Mesendoderm (in vitro differentiated cells): ENCODE measurements around the gene CREB3.

ENCODE experiments used
- DNase-seq: peaks from one replicate; pipeline ENCODE4 v3.0.0; 2013
- H2AK5ac ChIP-seq: 2 replicates; pipeline ENCODE4 v1.6.1; 2013; ENCODE audit warnings: low read length, inconsistent platforms
- H2BK120ac ChIP-seq: 2 replicates; pipeline ENCODE4 v1.6.1; 2013; ENCODE audit warnings: low read depth, mild to moderate bottlenecking, low read length, moderate library complexity, mixed read lengths
- H2BK15ac ChIP-seq: replicated peaks from 2 replicates; pipeline ENCODE4 v1.6.1; 2013; ENCODE audit warnings: low read depth, mild to moderate bottlenecking, moderate library complexity
- H2BK5ac ChIP-seq: 2 replicates; pipeline ENCODE4 v1.6.1; 2013; ENCODE audit warnings: low read length, inconsistent platforms
- H3K18ac ChIP-seq: 2 replicates; pipeline ENCODE4 v1.6.1; 2013; ENCODE audit warnings: mild to moderate bottlenecking, low read length, mixed read lengths
- H3K23ac ChIP-seq: one replicate; pipeline ENCODE4 v1.6.1; 2013; ENCODE audit warnings: low read length
- H3K27ac ChIP-seq: 2 replicates; pipeline ENCODE4 v1.5.1; 2013; ENCODE audit warnings: low read depth, mild to moderate bottlenecking, inconsistent platforms, low read length, moderate library complexity
- H3K27me3 ChIP-seq: 2 replicates; pipeline ENCODE4 v1.6.1; 2013; ENCODE audit warnings: low read length, control low read depth, mild to moderate bottlenecking, inconsistent platforms; ENCODE audit not compliant: insufficient read depth, poor library complexity
- H3K36me3 ChIP-seq: 2 replicates; pipeline ENCODE4 v1.6.1; 2013; ENCODE audit warnings: low read length, inconsistent platforms; ENCODE audit not compliant: control insufficient read depth, insufficient read depth
- H3K4ac ChIP-seq: one replicate; pipeline ENCODE4 v1.6.1; 2013; ENCODE audit warnings: low read depth, mild to moderate bottlenecking, low read length, moderate library complexity
- H3K4me1 ChIP-seq: 2 replicates; pipeline ENCODE4 v1.6.1; 2013; ENCODE audit warnings: low read depth, low read length, inconsistent platforms; ENCODE audit not compliant: control insufficient read depth
- H3K4me2 ChIP-seq: 2 replicates; pipeline ENCODE4 v1.6.1; 2013; ENCODE audit warnings: low read length
- H3K4me3 ChIP-seq: 2 replicates; pipeline ENCODE4 v1.5.1; 2013; ENCODE audit warnings: mild to moderate bottlenecking, low read length
- H3K56ac ChIP-seq: one replicate; pipeline ENCODE4 v1.6.1; 2013; ENCODE audit warnings: low read length
- H3K79me1 ChIP-seq: 2 replicates; pipeline ENCODE4 v1.6.1; 2013; ENCODE audit warnings: low read length, inconsistent platforms
- H3K79me2 ChIP-seq: 2 replicates; pipeline ENCODE4 v1.6.1; 2013; ENCODE audit warnings: mild to moderate bottlenecking, low read length; ENCODE audit not compliant: control insufficient read depth, insufficient read depth
- H3K9ac ChIP-seq: 2 replicates; pipeline ENCODE4 v1.6.1; 2013; ENCODE audit warnings: low read length, inconsistent platforms
- H4K5ac ChIP-seq: one replicate; pipeline ENCODE4 v1.6.1; 2013; ENCODE audit warnings: low read length
- H4K8ac ChIP-seq: one replicate; pipeline ENCODE4 v1.6.1; 2013; ENCODE audit warnings: low read depth, mild to moderate bottlenecking, control low read depth, low read length, moderate library complexity
- WGBS: extraction: QIAGEN DNeasy Blood & Tissue Kit; methylation state at CpG from one replicate; pipeline ENCODE4 v1.1.7; 2013; ENCODE audit warnings: low lambda C conversion rate, missing lambda C conversion rate; ENCODE audit not compliant: insufficient coverage; ENCODE audit errors: extremely low coverage; 5-methylcytosine and 5-hydroxymethylcytosine counted together

CREB3 gene

DNA sequence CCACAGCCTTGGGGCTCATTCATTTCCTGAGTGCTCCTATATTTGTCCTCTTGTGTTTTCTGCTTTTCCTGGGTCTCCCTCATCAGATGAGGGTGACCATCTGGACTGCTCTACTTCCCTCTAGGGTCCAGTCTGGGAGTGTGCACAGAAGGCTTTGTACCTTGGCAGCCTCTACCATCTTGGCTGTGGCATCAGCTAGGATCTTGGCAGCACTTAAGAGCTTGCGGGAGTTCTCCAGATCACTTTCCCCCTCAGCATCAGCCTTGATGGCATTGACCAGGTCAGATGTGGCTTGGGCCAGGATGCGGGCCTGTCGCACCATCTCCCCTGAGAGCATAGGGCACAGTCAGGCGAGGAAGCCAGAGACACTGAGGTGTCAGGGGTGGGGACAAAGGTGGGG is 16.2 kb upstream of the CREB3 start:
- Histone ChIP-seq H3K56ac (no peak overlapping the region), H4K8ac (no peak overlapping the region), H2BK5ac (no peak overlapping the region), H3K4me1 (no peaks in the 10 kb centered on the region), H3K4ac (no peak overlapping the region), H3K18ac (no peak overlapping the region), H3K23ac (no peak overlapping the region), H3K36me3 (peaks cover 52% of the 10 kb centered on the region), H3K79me1 (no peaks in the 10 kb centered on the region), H2BK15ac (no peak overlapping the region), H4K5ac (no peak overlapping the region), H3K4me3 (no peak overlapping the region), H2BK120ac (no peak overlapping the region), H3K27me3 (no peaks in the 10 kb centered on the region), H3K9ac (no peak overlapping the region), H3K4me2 (no peak overlapping the region), H3K27ac (no peak overlapping the region), H2AK5ac (no peak overlapping the region), H3K79me2 (no peaks in the 10 kb centered on the region)
- WGBS, result no CpG with 5 or more reads among the region's 4 CpGs
- no peak for DNase-seq

DNA sequence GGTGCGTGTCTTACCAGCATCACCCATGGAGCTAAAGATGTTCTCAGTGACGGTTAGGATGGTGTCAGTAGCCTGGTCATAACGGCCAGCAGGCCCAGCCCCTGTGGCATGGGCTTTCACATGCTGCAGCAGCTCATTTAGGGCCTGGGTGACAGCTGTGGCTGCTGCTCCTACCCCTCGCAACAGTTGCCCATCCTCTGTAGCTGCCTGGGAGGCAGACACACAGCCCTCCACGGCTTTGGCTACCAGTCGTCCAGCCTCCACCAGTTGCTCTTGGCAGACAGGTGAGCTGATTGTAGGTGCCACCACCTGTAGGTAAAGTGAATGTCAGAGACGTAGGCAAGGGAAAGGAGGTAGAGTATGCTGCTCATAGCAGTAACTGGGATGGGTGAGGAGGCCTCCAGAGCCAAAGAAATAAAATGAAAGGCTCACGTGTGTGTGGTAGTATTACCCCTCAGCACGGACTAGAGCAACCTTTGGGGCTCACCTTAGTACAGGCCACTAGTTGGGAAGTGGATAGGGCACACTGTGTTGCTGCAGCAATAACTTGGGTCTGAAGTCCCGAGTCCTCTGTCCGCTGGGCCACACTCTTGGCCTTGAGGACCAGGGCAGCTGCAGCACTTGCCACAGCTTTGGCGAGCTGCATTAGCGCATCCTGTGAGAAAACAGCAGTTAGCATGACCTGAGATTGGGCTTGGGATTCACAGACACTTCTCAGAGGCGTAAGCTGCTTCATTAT is 15.2 kb upstream of the CREB3 start:
- no peak overlapping the region for H3K4me3 ChIP-seq
- H3K4me1 ChIP-seq, result no peaks in the 10 kb centered on the region
- H3K4ac ChIP-seq, result no peak overlapping the region
- WGBS, result no CpG with 5 or more reads among the region's 14 CpGs
- no peak overlapping the region for H3K27ac ChIP-seq
- no peak for DNase-seq
- H3K23ac ChIP-seq, result no peak overlapping the region
- no peaks in the 10 kb centered on the region for H3K27me3 ChIP-seq
- no peak overlapping the region for H2BK120ac ChIP-seq
- H3K4me2 ChIP-seq, result no peak overlapping the region
- H3K18ac ChIP-seq, result no peak overlapping the region
- no peaks in the 10 kb centered on the region for H3K79me2 ChIP-seq
- H2AK5ac ChIP-seq, result no peak overlapping the region
- H3K79me1 ChIP-seq, result no peaks in the 10 kb centered on the region
- H4K8ac ChIP-seq, result no peak overlapping the region
- H2BK5ac ChIP-seq, result no peak overlapping the region
- no peak overlapping the region for H3K56ac ChIP-seq
- no peak overlapping the region for H3K9ac ChIP-seq
- peaks cover 55% of the 10 kb centered on the region for H3K36me3 ChIP-seq
- H2BK15ac ChIP-seq, result no peak overlapping the region
- H4K5ac ChIP-seq, result no peak overlapping the region

DNA sequence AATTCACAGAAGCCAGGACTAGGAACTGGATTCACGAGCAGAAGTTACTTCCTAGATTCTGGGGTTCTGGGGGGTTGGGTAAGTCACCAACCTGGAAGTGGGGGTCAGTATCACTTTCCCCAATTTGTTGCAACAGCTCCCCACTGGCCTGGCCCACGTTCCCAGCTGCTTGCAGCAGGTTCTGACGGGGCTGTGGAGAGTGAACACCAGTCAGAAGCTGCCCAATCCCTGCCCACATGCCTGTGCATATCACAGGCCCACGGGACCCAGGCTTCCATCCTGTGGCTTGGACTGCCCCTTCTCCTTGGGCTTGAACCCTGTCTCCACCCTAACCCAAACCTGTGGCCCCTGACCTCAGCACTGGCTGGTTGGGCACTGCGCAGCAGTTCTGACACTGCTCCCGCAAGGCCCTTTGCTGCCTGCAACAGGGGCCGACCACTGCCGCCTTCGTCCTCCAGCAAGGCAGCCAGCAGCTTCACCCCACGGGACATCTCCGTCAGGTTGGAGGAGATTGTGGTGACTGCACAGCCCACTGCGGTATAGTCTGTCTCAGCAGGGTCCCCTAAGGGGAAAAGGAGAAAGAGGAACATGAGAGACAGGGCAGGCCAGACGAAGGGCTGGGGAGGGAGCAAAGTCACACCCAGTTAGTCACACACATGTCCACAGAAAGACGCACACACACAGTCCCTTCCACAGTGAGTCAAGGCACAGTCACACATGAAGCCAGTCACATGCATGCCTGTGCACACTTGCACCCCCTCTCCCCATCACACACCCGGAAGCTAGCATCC is 13.6 kb upstream of the CREB3 start:
- H2BK120ac ChIP-seq, result no peak overlapping the region
- no peak for DNase-seq
- no peaks in the 10 kb centered on the region for H3K79me1 ChIP-seq
- H3K4me3 ChIP-seq, result no peak overlapping the region
- H2AK5ac ChIP-seq, result no peak overlapping the region
- no peak overlapping the region for H2BK5ac ChIP-seq
- no peak overlapping the region for H4K8ac ChIP-seq
- no peak overlapping the region for H3K18ac ChIP-seq
- no peak overlapping the region for H2BK15ac ChIP-seq
- no peak overlapping the region for H3K23ac ChIP-seq
- H3K79me2 ChIP-seq, result no peaks in the 10 kb centered on the region
- H3K56ac ChIP-seq, result no peak overlapping the region
- H3K9ac ChIP-seq, result no peak overlapping the region
- H3K27ac ChIP-seq, result no peak overlapping the region
- H3K4me2 ChIP-seq, result no peak overlapping the region
- no peak overlapping the region for H4K5ac ChIP-seq
- H3K4me1 ChIP-seq, result no peaks in the 10 kb centered on the region
- no peak overlapping the region for H3K4ac ChIP-seq
- no CpG with 5 or more reads among the region's 15 CpGs for WGBS
- peaks cover 55% of the 10 kb centered on the region for H3K36me3 ChIP-seq
- no peaks in the 10 kb centered on the region for H3K27me3 ChIP-seq

DNA sequence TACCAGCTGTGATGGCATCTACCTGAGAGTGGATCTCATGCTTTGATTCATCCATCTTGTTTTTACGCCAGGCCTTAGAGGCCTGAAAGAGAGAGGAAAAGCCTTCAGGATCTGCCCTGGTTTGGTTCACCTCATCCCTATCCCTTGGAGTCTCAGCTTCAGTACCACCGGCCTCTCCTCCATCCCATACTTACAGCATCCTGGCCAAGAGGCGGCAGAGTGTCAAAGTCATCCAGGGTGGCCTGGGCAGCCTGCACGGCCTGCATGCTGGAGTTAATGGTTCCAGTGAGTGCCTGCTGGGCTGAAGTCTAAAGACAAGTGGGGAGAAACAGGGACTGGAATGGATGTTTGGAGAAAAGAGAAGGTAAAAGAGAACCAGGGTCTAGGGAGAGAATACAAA is 12.9 kb upstream of the CREB3 start:
- no peaks in the 10 kb centered on the region for H3K79me2 ChIP-seq
- H3K36me3 ChIP-seq, result peaks cover 58% of the 10 kb centered on the region
- no peak overlapping the region for H3K27ac ChIP-seq
- no peak overlapping the region for H2BK15ac ChIP-seq
- no peak overlapping the region for H4K8ac ChIP-seq
- no peak overlapping the region for H3K9ac ChIP-seq
- no peak overlapping the region for H3K4me3 ChIP-seq
- no peak overlapping the region for H3K18ac ChIP-seq
- no peaks in the 10 kb centered on the region for H3K27me3 ChIP-seq
- no peak overlapping the region for H2AK5ac ChIP-seq
- H2BK120ac ChIP-seq, result no peak overlapping the region
- no peak overlapping the region for H3K23ac ChIP-seq
- no peak overlapping the region for H4K5ac ChIP-seq
- no peak overlapping the region for H3K4me2 ChIP-seq
- no peak for DNase-seq
- WGBS, result no CpG with 5 or more reads among the region's 4 CpGs
- H3K79me1 ChIP-seq, result no peaks in the 10 kb centered on the region
- H3K4me1 ChIP-seq, result no peaks in the 10 kb centered on the region
- no peak overlapping the region for H2BK5ac ChIP-seq
- no peak overlapping the region for H3K56ac ChIP-seq
- H3K4ac ChIP-seq, result no peak overlapping the region

DNA sequence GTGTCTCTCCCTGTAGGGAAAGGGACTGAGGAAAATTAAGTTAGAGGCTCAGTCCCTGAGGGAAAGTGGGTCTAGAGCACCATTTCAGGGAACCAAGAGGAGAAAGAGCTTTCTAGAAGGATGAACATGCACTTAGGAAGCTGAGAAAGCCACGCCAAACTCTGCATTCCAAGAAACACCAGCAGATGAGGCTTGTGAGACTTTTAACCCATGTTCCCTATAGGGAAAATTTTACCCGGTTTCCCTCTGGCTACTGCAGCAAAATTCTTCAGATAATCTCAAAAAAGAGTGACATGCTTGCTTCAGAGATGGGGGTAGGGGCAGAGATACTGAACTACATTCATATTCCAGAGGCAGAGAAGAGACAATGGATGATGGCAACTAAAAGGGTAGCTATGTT is 9.0 kb upstream of the CREB3 start:
- H3K9ac ChIP-seq, result no peak overlapping the region
- no peak overlapping the region for H3K56ac ChIP-seq
- H3K79me2 ChIP-seq, result peaks cover 18% of the 10 kb centered on the region
- H3K4me3 ChIP-seq, result no peak overlapping the region
- H2BK120ac ChIP-seq, result no peak overlapping the region
- H3K4me2 ChIP-seq, result no peak overlapping the region
- no peaks in the 10 kb centered on the region for H3K27me3 ChIP-seq
- no peak overlapping the region for H4K8ac ChIP-seq
- no peak overlapping the region for H3K18ac ChIP-seq
- H2BK15ac ChIP-seq, result no peak overlapping the region
- H2AK5ac ChIP-seq, result no peak overlapping the region
- peaks cover 27% of the 10 kb centered on the region for H3K79me1 ChIP-seq
- H3K4ac ChIP-seq, result no peak overlapping the region
- DNase-seq, result no peak
- no peak overlapping the region for H3K23ac ChIP-seq
- H3K36me3 ChIP-seq, result peaks cover 37% of the 10 kb centered on the region
- H2BK5ac ChIP-seq, result no peak overlapping the region
- no peak overlapping the region for H3K27ac ChIP-seq
- no CpG with 5 or more reads among the region's 2 CpGs for WGBS
- no peak overlapping the region for H4K5ac ChIP-seq
- peaks cover 12% of the 10 kb centered on the region for H3K4me1 ChIP-seq
